Choroid plexus epithelial cell (primary cell): ENCODE measurements around the gene FGF5.

ENCODE experiments used
- DNase-seq: peaks from one replicate; pipeline ENCODE4 v3.0.0-alpha.2; 2010; ENCODE audit warnings: low read depth
- H3K4me3 ChIP-seq: 2 replicates; pipeline ENCODE4 v1.5.1; 2011; ENCODE audit warnings: low read depth, mild to moderate bottlenecking, control low read depth, low read length, moderate library complexity
- TF ChIP-seq, protein P1 (sequence below): conservative IDR thresholded peaks from 2 replicates; pipeline ENCODE4 v1.5.1; 2011; ENCODE audit warnings: low read depth, mild to moderate bottlenecking, control low read depth, inconsistent platforms, low read length, moderate library complexity

The FGF5 gene

DNA sequence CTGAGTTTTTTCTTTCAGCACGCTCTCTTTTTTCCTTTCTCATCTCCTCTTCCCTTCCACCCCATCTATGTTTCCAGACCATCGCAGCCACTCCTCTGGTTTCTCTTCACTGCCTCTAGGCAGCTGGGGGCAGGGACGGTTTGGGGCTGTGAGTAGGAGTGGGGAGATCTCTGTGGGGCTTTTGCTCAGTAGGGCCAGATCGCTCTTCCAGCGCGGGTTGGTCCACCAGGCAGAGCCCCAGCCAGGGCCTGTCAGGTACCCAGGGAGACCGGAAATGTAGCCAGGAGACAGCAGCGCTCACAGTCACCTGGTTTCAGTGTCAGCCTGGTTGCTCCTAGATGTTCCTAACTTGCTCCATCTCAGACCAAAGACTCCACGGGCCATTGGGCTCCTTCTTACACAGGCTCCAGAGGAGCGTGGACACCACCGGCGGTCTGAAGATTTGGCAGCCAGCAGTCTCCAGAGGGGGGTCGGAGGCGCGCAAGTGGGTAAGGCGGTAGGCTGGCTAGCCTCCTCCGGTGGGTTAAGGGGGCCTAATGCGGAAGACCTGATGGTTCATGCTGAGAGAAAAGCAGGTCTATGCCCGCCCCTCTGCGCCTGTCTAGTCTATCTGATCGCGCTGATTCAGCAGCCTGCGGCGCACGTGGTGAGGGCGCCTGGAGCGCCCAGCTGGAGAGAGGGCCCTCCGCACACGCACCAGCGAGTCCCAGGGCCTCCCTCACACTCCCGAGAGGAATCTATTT is 1.8 kb downstream of the FGF5 start:
- TF ChIP-seq, protein P1, sequence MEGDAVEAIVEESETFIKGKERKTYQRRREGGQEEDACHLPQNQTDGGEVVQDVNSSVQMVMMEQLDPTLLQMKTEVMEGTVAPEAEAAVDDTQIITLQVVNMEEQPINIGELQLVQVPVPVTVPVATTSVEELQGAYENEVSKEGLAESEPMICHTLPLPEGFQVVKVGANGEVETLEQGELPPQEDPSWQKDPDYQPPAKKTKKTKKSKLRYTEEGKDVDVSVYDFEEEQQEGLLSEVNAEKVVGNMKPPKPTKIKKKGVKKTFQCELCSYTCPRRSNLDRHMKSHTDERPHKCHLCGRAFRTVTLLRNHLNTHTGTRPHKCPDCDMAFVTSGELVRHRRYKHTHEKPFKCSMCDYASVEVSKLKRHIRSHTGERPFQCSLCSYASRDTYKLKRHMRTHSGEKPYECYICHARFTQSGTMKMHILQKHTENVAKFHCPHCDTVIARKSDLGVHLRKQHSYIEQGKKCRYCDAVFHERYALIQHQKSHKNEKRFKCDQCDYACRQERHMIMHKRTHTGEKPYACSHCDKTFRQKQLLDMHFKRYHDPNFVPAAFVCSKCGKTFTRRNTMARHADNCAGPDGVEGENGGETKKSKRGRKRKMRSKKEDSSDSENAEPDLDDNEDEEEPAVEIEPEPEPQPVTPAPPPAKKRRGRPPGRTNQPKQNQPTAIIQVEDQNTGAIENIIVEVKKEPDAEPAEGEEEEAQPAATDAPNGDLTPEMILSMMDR: no peak
- no peak for DNase-seq
- H3K4me3 ChIP-seq: peak overlapping the region; percentile 32

DNA sequence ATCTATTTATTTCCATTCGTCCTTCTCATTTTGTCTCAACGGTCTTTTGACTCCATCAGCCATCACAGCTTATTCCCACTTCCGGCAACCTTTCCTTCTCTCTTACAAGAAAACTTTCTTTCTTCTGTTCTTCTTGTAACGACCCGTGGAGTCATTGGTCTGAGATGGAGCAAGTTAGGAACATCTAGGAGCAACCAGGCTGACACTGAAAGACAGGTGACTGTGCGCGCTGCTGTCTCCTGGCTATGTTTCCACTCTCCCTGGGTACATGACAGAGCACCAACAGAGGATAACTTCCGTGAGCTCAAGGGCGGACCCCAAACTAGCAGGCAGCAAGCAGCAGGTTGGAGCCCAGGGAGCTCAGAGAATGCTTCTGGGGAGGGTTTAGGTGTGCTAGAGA is 2.5 kb downstream of the FGF5 start:
- no peak for DNase-seq
- H3K4me3 ChIP-seq: no peak overlapping the region
- TF ChIP-seq, protein P1: no peak

DNA sequence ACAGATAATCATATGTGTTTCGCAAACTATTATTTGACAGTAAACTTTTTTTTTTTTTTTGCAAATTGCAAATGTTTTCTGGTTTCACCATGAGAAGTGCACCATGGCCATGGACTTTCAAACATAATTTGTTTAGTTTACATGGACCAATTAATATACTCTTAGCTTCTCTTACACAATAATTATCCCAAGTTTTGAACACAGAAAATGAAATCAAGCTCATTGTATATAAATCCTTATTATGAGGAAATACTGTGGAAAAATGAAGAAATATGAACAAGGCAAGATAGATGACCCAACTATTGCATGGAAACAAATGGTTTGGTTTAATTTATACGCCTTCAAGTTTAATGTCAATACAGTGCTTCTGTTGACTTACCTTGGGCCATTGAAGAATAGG is 3.9 kb downstream of the FGF5 start:
- no peak overlapping the region for H3K4me3 ChIP-seq
- TF ChIP-seq, protein P1: no peak
- no peak for DNase-seq

DNA sequence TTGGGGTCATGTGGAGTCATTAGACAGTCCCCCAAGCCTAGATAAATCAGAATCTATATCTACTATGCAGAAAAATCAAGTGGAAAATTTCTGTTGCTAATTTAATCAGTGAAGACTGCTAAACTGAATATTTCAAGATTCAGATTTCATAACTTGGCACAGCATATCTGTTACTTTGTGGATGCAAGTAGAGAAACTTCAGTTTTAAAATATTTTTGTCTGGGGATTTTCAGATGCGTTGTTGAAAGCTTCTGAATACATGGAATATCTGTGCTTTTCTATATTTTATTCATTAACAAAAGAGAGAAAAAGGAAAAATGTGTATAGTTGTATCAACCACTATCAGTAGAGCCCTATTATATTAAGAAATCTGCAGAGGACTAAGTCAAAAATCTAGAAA is 4.4 kb downstream of the FGF5 start:
- no peak for DNase-seq
- no peak overlapping the region for H3K4me3 ChIP-seq
- TF ChIP-seq, protein P1: no peak

DNA sequence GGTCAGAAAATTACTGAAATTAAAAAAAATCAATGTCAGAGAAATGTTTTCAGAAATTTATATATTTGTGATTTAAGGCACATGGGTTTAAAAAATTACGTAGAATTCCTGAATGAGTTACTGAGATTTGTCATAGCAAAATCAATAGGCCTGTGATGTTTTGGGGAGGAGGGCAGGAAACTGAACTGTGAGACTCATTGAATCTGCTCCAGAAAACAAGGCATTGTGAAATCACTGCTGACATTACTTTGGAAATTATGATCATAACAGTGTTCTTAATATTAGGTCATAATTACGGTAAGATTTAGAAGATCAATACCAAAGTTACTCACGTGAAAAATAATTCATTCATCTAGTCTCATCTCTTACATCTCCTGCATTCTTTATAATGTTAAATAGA is 5.3 kb downstream of the FGF5 start:
- DNase-seq: no peak
- no peak overlapping the region for H3K4me3 ChIP-seq
- TF ChIP-seq, protein P1: no peak

DNA sequence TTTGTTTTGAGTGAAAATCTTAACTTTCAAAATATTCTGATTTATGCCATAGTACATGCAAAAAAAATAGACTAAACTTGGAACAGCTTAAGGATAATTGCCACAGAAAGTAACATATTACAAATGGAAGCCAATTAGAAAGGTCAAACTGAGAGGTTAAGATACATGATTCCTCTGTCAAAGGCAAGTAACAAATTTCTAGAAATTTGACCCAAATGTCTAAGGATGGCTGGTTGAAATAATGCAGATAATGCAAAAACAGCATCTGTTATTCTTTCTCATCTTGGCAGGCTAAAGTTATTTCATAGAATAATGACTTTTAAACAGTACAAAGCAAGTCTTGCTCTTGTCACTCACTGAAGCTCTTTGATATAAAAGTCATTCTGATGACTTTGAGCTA is 10.5 kb downstream of the FGF5 start:
- no peak for DNase-seq
- no peak overlapping the region for H3K4me3 ChIP-seq
- TF ChIP-seq, protein P1: no peak

DNA sequence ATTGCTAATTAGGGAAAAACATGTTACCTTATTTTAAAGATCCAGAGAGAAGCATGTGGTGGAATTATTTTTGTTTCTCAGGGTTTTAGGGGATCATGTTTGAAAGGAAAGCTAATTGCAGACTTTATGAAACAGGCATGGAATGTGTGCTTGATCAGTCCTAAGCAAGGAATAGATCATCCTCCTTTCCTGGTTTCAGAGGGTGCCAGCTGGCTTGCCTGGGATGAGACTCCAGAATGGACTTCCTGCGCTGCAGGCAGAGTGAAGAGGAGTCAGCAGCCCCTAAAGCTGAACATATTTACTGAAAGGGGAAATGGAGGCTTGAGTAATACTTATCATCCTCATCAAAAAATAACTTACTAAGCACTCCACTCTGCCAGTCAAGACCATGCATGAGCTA is 13.3 kb downstream of the FGF5 start:
- no peak for DNase-seq
- TF ChIP-seq, protein P1: no peak
- no peak overlapping the region for H3K4me3 ChIP-seq
